Measurements from ENCODE around the gene ZEB1. TPM values are rescaled to one million over a fixed set of nuclear protein-coding genes. Genes with fewer than 3 reads are reported as not detected.

The ZEB1 gene
- polyA plus RNA-seq, 1 experiment: 154 TPM

DNA sequence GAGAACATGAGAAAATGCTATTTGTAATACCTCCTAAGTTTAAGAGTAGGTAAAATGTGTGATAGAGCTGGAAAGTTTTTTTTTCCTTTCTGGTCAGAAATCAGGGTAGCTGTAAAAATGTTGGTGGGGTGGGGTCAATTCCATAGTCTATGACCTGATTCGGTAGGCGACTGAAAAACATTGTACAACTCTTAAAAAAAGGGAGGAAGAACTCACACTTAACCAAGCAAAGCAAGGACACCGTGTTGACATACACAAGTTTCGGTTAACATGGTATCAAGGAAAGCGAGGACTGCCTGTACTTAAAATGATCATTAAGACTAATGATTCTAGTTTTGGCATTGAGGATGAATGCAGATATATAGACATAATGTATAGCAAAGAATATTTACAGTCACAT is 1.8 kb upstream of the ZEB1 start:
- Histone ChIP-seq H3K27ac (ENCODE audit: low read depth, low read length) (no peak overlapping the region), H3K27me3 (ENCODE audit: control insufficient read depth, insufficient read depth, low read length) (no peaks in the 10 kb centered on the region), H3K4me3 (ENCODE audit: low read depth, low read length) (no peak overlapping the region), H3K9me3 (ENCODE audit: control insufficient read depth, insufficient read depth, low read length) (no peaks in the 10 kb centered on the region; the same call in 1 of the 2 replicates)
- no peak for DNase-seq (ENCODE audit: low read depth, low spot score)
- POLR2A ChIA-PET: no interaction called here
- CTCF ChIA-PET: interaction anchor here (1.9 kb wide), 1 partner anchor 533 kb away, joined by 5 read pairs; no protein-coding TSS in a partner anchor
- no peak for TF ChIP-seq CTCF (IDR thresholded peaks at IDR 0.05; ENCODE audit: low read depth, low read length)

- POLR2A ChIA-PET: interaction anchor here (1.0 to 1.3 kb wide), 4 partner anchors 183 to 581 kb away, joined by 3 to 5 read pairs (median 4); partner anchors contain the start of gene ZNF438
- no peak for DNase-seq (ENCODE audit: low read depth, low spot score)
- CTCF ChIA-PET: interaction anchor here (0.8 to 1.9 kb wide), 2 partner anchors 51 to 534 kb away, joined by 3 to 5 read pairs; no protein-coding TSS in a partner anchor
- H3K27me3 ChIP-seq (ENCODE audit: control insufficient read depth, insufficient read depth, low read length): no peaks in the 10 kb centered on the region
- TF ChIP-seq CTCF (IDR thresholded peaks at IDR 0.05; ENCODE audit: low read depth, low read length): no peak
- peak overlapping the region; percentile 93 for H3K27ac ChIP-seq (ENCODE audit: low read depth, low read length)
- peak overlapping the region; percentile 88 for H3K4me3 ChIP-seq (ENCODE audit: low read depth, low read length)
- no peaks in the 10 kb centered on the region; the same call in 1 of the 2 replicates for H3K9me3 ChIP-seq (ENCODE audit: control insufficient read depth, insufficient read depth, low read length)
Measured at GRCh38 chr10:31317652-31318381, 1.2 kb upstream of the ZEB1 start.

GRCh38 chr10:31318382-31318853 is 598 bp upstream of the ZEB1 start:
- CTCF ChIA-PET: interaction anchor here (0.8 to 1.9 kb wide), 2 partner anchors 52 to 534 kb away, joined by 3 to 5 read pairs; no protein-coding TSS in a partner anchor
- no peaks in the 10 kb centered on the region; the same call in 1 of the 2 replicates for H3K9me3 ChIP-seq (ENCODE audit: control insufficient read depth, insufficient read depth, low read length)
- no peak for DNase-seq (ENCODE audit: low read depth, low spot score)
- no peak for TF ChIP-seq CTCF (IDR thresholded peaks at IDR 0.05; ENCODE audit: low read depth, low read length)
- peak overlapping the region; percentile 88 for H3K4me3 ChIP-seq (ENCODE audit: low read depth, low read length)
- H3K27ac ChIP-seq (ENCODE audit: low read depth, low read length): peak overlapping the region; percentile 93
- POLR2A ChIA-PET: interaction anchor here (0.6 to 1.3 kb wide), 5 partner anchors 184 to 582 kb away, joined by 3 to 5 read pairs (median 4); partner anchors contain the start of gene ZNF438
- H3K27me3 ChIP-seq (ENCODE audit: control insufficient read depth, insufficient read depth, low read length): no peaks in the 10 kb centered on the region

DNA sequence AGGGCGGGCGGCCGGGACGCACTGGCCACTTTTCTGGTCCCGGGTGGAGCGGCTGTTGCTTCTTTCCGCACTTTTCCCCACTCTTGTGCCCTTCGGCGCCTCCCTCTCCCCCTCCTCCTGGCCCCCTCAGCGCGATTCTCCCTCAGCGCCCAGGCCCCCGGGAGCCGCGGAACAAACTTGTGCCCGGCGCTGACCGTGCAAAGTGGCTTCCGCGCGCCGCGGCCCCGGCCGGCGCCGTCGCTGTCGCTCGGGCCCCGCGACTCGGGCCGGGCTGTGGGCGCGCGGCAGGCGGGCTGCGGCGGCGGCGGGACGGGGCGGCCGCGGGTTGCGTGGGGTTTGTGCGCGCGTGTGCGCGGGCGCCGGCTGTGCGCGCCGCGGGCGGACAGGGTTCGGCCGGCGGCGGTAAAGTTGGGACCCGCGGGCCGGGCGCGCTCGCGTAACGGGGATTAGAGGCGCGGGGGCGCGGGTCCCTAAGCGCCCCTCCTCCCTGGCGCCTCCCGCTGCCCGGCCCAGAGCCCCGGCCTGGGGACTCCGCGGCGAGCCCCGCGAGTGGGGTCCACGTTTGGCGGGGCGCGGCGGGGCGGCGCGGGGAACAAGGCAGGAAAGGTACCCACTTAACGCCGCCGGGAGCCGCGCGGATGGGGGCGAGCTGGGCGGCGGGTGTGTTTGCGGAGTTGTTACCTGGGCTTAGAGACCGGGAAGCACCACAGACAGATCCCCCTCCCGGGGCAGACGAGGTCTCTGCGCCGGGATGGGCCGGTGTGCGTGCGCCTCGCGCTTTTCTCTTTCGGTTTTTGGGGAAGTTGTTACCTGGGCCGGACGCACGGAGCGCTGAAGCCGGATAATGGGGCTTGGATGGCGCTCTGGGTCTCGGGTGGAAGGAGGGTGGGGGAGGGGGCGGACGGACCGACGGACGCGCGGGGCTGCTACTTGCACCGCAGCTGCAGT is 860 bp downstream of the ZEB1 start:
- DNase-seq (ENCODE audit: low read depth, low spot score): no peak
- Histone ChIP-seq H3K4me3 (ENCODE audit: low read depth, low read length) (peak overlapping the region; percentile 88), H3K9me3 (ENCODE audit: control insufficient read depth, insufficient read depth, low read length) (no peaks in the 10 kb centered on the region; the same call in 1 of the 2 replicates), H3K27ac (ENCODE audit: low read depth, low read length) (peak overlapping the region; percentile 89), H3K27me3 (ENCODE audit: control insufficient read depth, insufficient read depth, low read length) (no peaks in the 10 kb centered on the region)
- no peak; the same call in 1 of the 2 replicates for TF ChIP-seq CTCF (IDR thresholded peaks at IDR 0.05; ENCODE audit: low read depth, low read length)
- CTCF ChIA-PET: no interaction called here
- POLR2A ChIA-PET: interaction anchor here (0.6 to 1.3 kb wide), 2 partner anchors 58 to 500 kb away, joined by 4 read pairs; no protein-coding TSS in a partner anchor
